HG03135 (cell line): Measurements from ENCODE around the gene AWAT2.

ENCODE experiments used
- ATAC-seq: cut with Tn5 transposase; IDR thresholded peaks from one replicate; pipeline ENCODE4 v1.9.1; 2021; ENCODE audit warnings: mild to moderate bottlenecking, moderate library complexity; ENCODE audit not compliant: unreplicated experiment

Gene AWAT2

GRCh38 chrX:70042399-70043371, 7.1 kb downstream of the AWAT2 start:
- ATAC-seq, result no peak

- ATAC-seq, result no peak
These were observed 7.7 kb downstream of the AWAT2 start for GRCh38 chrX:70041993-70042392.

- ATAC-seq, result no peak
These were observed 10.0 kb downstream of the AWAT2 start for GRCh38 chrX:70039758-70040157.

GRCh38 chrX:70038951-70039350, 10.8 kb downstream of the AWAT2 start:
- ATAC-seq, result no peak

- no peak for ATAC-seq
These were observed 11.2 kb downstream of the AWAT2 start for GRCh38 chrX:70038515-70038914.

- ATAC-seq, result no peak
These were observed 15.1 kb downstream of the AWAT2 start for GRCh38 chrX:70034646-70035045.

- ATAC-seq, result peak; percentile 58
These were observed 16.2 kb downstream of the AWAT2 start for GRCh38 chrX:70033348-70034051.

GRCh38 chrX:70032792-70033191, 16.9 kb downstream of the AWAT2 start:
- no peak for ATAC-seq

GRCh38 chrX:70030301-70030767, 19.4 kb downstream of the AWAT2 start:
- ATAC-seq, result no peak

- no peak for ATAC-seq
These were observed 19.9 kb downstream of the AWAT2 start for GRCh38 chrX:70029863-70030262.

GRCh38 chrX:70026851-70027200, 22.9 kb downstream of the AWAT2 start:
- no peak for ATAC-seq

GRCh38 chrX:70026112-70026850, 23.5 kb downstream of the AWAT2 start:
- ATAC-seq, result no peak

GRCh38 chrX:70025464-70025863, 24.3 kb downstream of the AWAT2 start:
- ATAC-seq, result no peak

- ATAC-seq, result no peak
These were observed 27.1 kb downstream of the AWAT2 start for GRCh38 chrX:70022616-70023015.

- no peak for ATAC-seq
These were observed 33.2 kb downstream of the AWAT2 start for GRCh38 chrX:70016513-70016912.

- ATAC-seq, result no peak
These were observed 36.0 kb downstream of the AWAT2 start for GRCh38 chrX:70013466-70014381.

- no peak for ATAC-seq
These were observed 37.0 kb downstream of the AWAT2 start for GRCh38 chrX:70012756-70013155.

- no peak for ATAC-seq
These were observed 39.8 kb downstream of the AWAT2 start for GRCh38 chrX:70009970-70010369.

GRCh38 chrX:70009049-70009448, 40.7 kb downstream of the AWAT2 start:
- no peak for ATAC-seq

GRCh38 chrX:70007946-70008345, 41.8 kb downstream of the AWAT2 start:
- ATAC-seq, result no peak
